ENCODE measurements around the gene COL5A1.

Gene COL5A1

GRCh38 chr9:134885679-134886412 lies 244.2 kb downstream of the COL5A1 start:
- DNase-seq, result no peak

- no peak for DNase-seq
Measured at GRCh38 chr9:134886413-134886913, 244.9 kb downstream of the COL5A1 start.

DNA sequence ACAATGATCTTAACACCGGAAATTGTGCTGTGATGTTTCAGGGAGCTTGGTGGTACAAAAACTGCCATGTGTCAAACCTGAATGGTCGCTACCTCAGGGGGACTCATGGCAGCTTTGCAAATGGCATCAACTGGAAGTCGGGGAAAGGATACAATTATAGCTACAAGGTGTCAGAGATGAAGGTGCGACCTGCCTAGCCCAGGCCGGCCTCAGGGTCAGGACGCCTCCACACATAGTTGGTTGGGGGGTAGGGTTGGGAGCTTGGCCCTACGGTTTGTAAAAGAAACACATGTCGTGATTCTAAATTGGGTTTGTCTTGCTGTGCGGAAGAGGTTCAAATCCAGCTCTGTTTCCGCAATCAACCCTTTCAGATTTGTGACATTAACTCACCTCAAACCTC lies 245.6 kb downstream of the COL5A1 start:
- DNase-seq, result no peak

GRCh38 chr9:134887686-134888602 lies 246.3 kb downstream of the COL5A1 start:
- DNase-seq, result no peak

- DNase-seq, result no peak
Measured at GRCh38 chr9:134888603-134889190, 247.1 kb downstream of the COL5A1 start.

DNA sequence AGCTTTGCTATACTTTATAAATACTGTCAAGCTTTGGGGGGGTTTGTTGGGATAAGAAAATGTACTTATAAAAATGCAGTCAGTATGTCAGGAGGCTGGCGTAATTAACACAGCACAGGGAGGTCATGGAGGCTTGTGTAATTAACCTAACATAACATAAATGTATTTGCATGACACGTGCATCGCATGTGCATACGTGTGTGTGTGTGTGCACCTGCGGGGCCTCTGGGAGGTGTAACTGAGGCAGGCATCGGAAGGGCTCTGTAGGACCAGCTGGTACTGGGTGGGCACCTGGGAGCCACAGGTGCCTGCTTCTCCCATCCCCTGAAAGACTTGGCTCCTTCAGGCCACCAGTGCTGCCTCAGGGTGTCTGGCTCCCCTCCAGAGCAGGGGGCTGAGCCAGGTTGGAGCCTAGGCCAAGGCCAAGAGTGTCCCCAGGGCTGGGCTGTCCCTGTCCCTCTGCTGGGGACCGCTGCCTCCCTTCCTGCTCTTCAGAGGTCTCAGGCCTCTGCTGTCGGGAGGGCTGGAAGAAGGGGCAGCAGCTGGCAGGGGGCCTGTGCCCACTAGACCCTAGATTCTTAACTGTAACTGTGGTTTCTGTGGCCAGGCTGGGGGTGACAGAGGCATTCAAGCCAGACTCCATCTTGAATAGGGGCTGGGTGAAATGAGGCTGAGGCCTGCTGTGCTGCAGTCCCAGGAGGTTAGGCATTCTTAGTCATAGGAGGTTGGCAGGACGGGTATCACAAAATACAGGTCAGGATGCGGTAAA lies 248.0 kb downstream of the COL5A1 start:
- DNase-seq, result no peak

DNA sequence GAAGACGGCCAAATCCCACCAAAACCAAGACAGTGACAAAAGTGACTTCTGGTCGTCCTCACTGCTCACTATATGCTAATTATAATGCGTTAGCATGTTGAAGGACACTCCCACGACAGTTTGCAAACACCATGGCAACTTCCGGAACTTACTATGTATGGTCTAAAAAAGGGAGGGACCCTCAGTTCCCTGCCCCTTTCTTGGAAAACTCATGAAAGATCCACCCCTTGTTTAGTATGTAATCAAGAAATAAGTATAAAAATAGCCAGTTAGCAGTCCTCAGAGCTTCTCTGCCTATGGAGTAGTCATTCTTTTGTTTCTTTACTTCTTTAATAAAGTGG lies 248.5 kb downstream of the COL5A1 start:
- no peak for DNase-seq

GRCh38 chr9:134891053-134891452 lies 249.4 kb downstream of the COL5A1 start:
- DNase-seq, result no peak

GRCh38 chr9:134891713-134892112 lies 250.1 kb downstream of the COL5A1 start:
- no peak for DNase-seq

DNA sequence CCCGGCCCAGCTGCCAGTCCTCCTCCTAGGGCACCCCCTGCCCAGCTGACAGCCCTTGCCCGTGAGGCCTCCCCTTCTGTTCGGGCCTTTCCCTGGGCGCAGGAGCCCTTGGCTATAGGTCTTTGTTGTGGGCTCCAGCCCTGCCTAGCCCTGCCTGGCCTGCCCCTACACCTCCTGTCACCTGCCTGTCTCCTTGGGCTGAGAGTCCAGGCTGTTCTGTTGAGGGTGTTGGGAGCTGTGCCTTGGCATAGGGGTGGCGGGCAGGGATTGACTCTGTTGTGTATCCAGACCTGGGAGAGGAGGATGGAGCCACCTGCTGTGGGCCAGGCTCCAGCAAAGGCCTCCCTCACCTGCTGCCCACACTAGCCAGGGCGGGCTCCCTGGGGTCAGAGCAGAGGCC lies 250.6 kb downstream of the COL5A1 start:
- no peak for DNase-seq

- DNase-seq, result no peak
Measured at GRCh38 chr9:134892820-134893420, 251.3 kb downstream of the COL5A1 start.

Measured in RPMI8226 (cell line).